Chondrocyte (in vitro differentiated cells): ENCODE results near the gene RPS6KB2. TPM values are rescaled to one million over a fixed set of nuclear protein-coding genes. Genes with fewer than 3 reads are reported as not detected.

Experiments
- DNase-seq: peaks from one replicate; pipeline ENCODE4 v3.0.0; 2021; ENCODE audit warnings: mixed read lengths, low spot score
- H3K27ac Mint-ChIP-seq: one replicate; pipeline ENCODE4 v1.8.0; 2021; ENCODE audit warnings: mild to moderate bottlenecking, moderate library complexity, mixed read lengths; ENCODE audit not compliant: unreplicated experiment
- H3K27me3 Mint-ChIP-seq: 2 replicates; pipeline ENCODE4 v1.8.0; 2021; ENCODE audit warnings: low read depth, mixed read lengths
- H3K36me3 Mint-ChIP-seq: 2 replicates; pipeline ENCODE4 v1.8.0; 2021; ENCODE audit warnings: low read depth, mixed read lengths
- H3K4me1 Mint-ChIP-seq: 2 replicates; pipeline ENCODE4 v1.8.0; 2021; ENCODE audit warnings: low read depth, mild to moderate bottlenecking, mixed read lengths
- H3K4me3 Mint-ChIP-seq: one replicate; pipeline ENCODE4 v1.8.0; 2021; ENCODE audit warnings: mild to moderate bottlenecking, moderate library complexity, mixed read lengths; ENCODE audit not compliant: unreplicated experiment
- H3K9me3 Mint-ChIP-seq: 2 replicates; pipeline ENCODE4 v1.8.0; 2021; ENCODE audit warnings: low read depth, mixed read lengths
- CTCF ChIP-seq: fragments of 200-600 bp; sonication (generic); IDR thresholded peaks from 2 replicates; pipeline ENCODE4 v1.5.0; 2021; ENCODE audit warnings: antibody characterized with exemption, mild to moderate bottlenecking, moderate library complexity
- total RNA-seq: library from RNA; stranded (reverse); gene quantifications from 3 replicates; pipeline ENCODE4 v1.2.1, GENCODE V29; 2021

RPS6KB2 gene
- total RNA-seq, 1 donor from 2014 or later, result 42.3 TPM

GRCh38 chr11:67410984-67411784 lies 17.1 kb upstream of the RPS6KB2 start:
- Mint-ChIP-seq H3K4me1 (peaks cover 3% of the 10 kb centered on the region), H3K27me3 (peaks cover 11% of the 10 kb centered on the region), H3K9me3 (no peaks in the 10 kb centered on the region), H3K36me3 (peaks cover 1% of the 10 kb centered on the region), H3K27ac (no peak overlapping the region), H3K4me3 (no peak overlapping the region)
- no peak for TF ChIP-seq CTCF
- DNase-seq, result no peak

- Mint-ChIP-seq H3K4me1 (peaks cover 9% of the 10 kb centered on the region), H3K36me3 (peaks cover 1% of the 10 kb centered on the region), H3K4me3 (no peak overlapping the region), H3K27me3 (peaks cover 11% of the 10 kb centered on the region), H3K9me3 (no peaks in the 10 kb centered on the region), H3K27ac (no peak overlapping the region)
- no peak for DNase-seq
- TF ChIP-seq CTCF, result no peak
Measured at GRCh38 chr11:67411785-67412152, 16.5 kb upstream of the RPS6KB2 start.

GRCh38 chr11:67412495-67413179 lies 15.7 kb upstream of the RPS6KB2 start:
- DNase-seq, result no peak
- Mint-ChIP-seq H3K27ac (no peak overlapping the region), H3K36me3 (peaks cover 1% of the 10 kb centered on the region), H3K27me3 (peaks cover 11% of the 10 kb centered on the region), H3K4me3 (no peak overlapping the region), H3K9me3 (no peaks in the 10 kb centered on the region), H3K4me1 (peaks cover 13% of the 10 kb centered on the region)
- no peak for TF ChIP-seq CTCF

GRCh38 chr11:67413266-67413849 lies 14.9 kb upstream of the RPS6KB2 start:
- no peak overlapping the region for H3K27ac Mint-ChIP-seq
- peaks cover 11% of the 10 kb centered on the region for H3K27me3 Mint-ChIP-seq
- peaks cover 1% of the 10 kb centered on the region for H3K36me3 Mint-ChIP-seq
- no peak for DNase-seq
- H3K4me3 Mint-ChIP-seq, result no peak overlapping the region
- no peaks in the 10 kb centered on the region for H3K9me3 Mint-ChIP-seq
- TF ChIP-seq CTCF, result no peak
- peaks cover 13% of the 10 kb centered on the region for H3K4me1 Mint-ChIP-seq

GRCh38 chr11:67415501-67416304 lies 12.6 kb upstream of the RPS6KB2 start, which contains the start of gene CARNS1:
TSS of gene CARNS1 (plus strand) at chr11:67415678. CDS start at chr11:67416200, 522 bp downstream.
- peaks cover 1% of the 10 kb centered on the region for H3K36me3 Mint-ChIP-seq
- DNase-seq, result no peak
- no peak within 1 kb of the TSS for H3K27ac Mint-ChIP-seq
- peaks cover 13% of the 10 kb centered on the region for H3K4me1 Mint-ChIP-seq
- TF ChIP-seq CTCF, result no peak
- H3K27me3 Mint-ChIP-seq, result peaks cover 9% of the 10 kb centered on the region
- no peaks in the 10 kb centered on the region for H3K9me3 Mint-ChIP-seq
- H3K4me3 Mint-ChIP-seq, result peak within 1 kb of the TSS; percentile 56
